ENCODE results near the gene PTPN18. TPM values are rescaled to one million over a fixed set of nuclear protein-coding genes. Genes with fewer than 3 reads are reported as not detected.

Gene PTPN18
- total RNA-seq, 2 donors from 2014 or later = 97.9 to 101 TPM

- Mint-ChIP-seq H3K4me3 (no peak overlapping the region), H3K9me3 (no peaks in the 10 kb centered on the region), H3K27ac (peak overlapping the region in 1 of 2 donors; percentile 21), H3K4me1 (ENCODE audit: low read depth in 2 of 2) (peaks cover 17 to 29% of the 10 kb centered on the region in 2 donors), H3K36me3 (peaks cover 16% of the 10 kb centered on the region), H3K27me3 (no peaks in the 10 kb centered on the region)
- ATAC-seq (no peak), DNase-seq (ENCODE audit: low spot score) (no peak)
Measured at GRCh38 chr2:130346041-130346740, 9.7 kb upstream of the PTPN18 start.

DNA sequence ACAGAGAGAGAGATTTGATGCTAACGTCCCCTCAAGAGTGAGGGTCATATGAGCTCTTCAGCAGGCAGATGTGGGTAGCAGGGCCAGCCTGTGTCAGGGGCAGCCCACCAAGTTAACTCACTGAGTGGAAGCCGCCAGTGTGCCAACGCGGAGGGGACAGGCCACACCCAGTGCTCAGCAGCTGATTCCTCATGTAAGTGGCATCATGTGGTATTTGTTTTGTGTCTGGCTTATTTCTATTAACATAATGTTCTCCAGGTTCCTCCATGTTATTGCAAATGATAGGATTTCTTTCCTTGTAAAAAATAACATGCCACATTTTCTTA, 9.2 kb upstream of the PTPN18 start:
- Mint-ChIP-seq H3K27me3 (no peaks in the 10 kb centered on the region), H3K9me3 (no peaks in the 10 kb centered on the region), H3K4me3 (no peak overlapping the region), H3K4me1 (ENCODE audit: low read depth in 2 of 2) (peaks cover 13 to 27% of the 10 kb centered on the region in 2 donors), H3K36me3 (peaks cover 14% of the 10 kb centered on the region), H3K27ac (peak overlapping the region in 1 of 2 donors; percentile 21)
- no peak for ATAC-seq
- no peak for DNase-seq (ENCODE audit: low spot score)

DNA sequence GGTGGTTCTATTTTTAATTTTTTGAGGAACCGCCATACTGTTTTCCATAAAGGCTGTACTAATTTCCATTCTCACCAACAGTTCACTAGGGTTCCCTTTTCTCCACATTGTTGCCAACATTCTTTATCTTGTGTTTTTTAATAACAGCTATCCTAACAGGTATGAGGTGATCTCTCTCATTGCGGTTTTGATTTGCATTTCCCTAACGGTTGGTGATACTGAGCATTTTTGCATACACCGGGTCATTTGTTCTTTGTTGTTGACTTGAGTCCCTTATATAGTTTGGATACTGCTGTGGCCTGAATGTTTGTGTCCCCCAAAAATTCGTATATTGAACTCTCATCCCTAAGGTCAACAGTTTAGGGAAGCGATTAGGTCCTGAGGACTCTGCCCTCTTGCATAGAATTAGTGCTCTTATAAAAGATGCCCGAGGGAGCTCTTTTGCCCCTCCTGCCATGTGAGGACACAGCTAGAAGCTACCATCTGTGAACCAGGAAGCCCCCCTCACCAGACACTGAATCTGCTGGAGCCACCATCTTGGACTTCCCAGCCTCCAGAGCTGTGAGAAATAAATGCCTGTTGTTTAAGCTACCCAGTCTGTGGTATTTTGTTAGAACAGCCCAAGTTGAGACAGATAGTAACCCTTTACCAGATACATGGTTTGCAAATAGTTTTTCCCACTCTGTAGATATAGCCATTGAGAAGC, 8.5 kb upstream of the PTPN18 start:
- H3K4me1 Mint-ChIP-seq (ENCODE audit: low read depth in 2 of 2) = peaks cover 6 to 23% of the 10 kb centered on the region in 2 donors
- ATAC-seq = no peak
- H3K27ac Mint-ChIP-seq = no peak overlapping the region
- H3K27me3 Mint-ChIP-seq = no peaks in the 10 kb centered on the region
- DNase-seq (ENCODE audit: low spot score) = no peak
- H3K9me3 Mint-ChIP-seq = no peaks in the 10 kb centered on the region
- no peak overlapping the region for H3K4me3 Mint-ChIP-seq
- H3K36me3 Mint-ChIP-seq = peaks cover 14% of the 10 kb centered on the region

- H3K9me3 Mint-ChIP-seq = no peaks in the 10 kb centered on the region
- H3K27ac Mint-ChIP-seq = no peak overlapping the region
- DNase-seq (ENCODE audit: low spot score) = no peak
- no peak overlapping the region for H3K4me3 Mint-ChIP-seq
- no peak for ATAC-seq
- H3K27me3 Mint-ChIP-seq = no peaks in the 10 kb centered on the region
- peaks cover 14% of the 10 kb centered on the region for H3K36me3 Mint-ChIP-seq
- peaks cover 6 to 18% of the 10 kb centered on the region in 2 donors for H3K4me1 Mint-ChIP-seq (ENCODE audit: low read depth in 2 of 2)
Measured at GRCh38 chr2:130349174-130349573, 6.7 kb upstream of the PTPN18 start.

- peaks cover 8% of the 10 kb centered on the region for H3K36me3 Mint-ChIP-seq
- ATAC-seq (no peak), DNase-seq (ENCODE audit: low spot score) (no peak)
- H3K9me3 Mint-ChIP-seq = no peaks in the 10 kb centered on the region
- H3K27me3 Mint-ChIP-seq = no peaks in the 10 kb centered on the region
- H3K27ac Mint-ChIP-seq = no peak overlapping the region
- H3K4me1 Mint-ChIP-seq (ENCODE audit: low read depth in 2 of 2) = peaks cover 15 to 19% of the 10 kb centered on the region in 2 donors
- no peak overlapping the region for H3K4me3 Mint-ChIP-seq
Measured at GRCh38 chr2:130351711-130352110, 4.1 kb upstream of the PTPN18 start.

DNA sequence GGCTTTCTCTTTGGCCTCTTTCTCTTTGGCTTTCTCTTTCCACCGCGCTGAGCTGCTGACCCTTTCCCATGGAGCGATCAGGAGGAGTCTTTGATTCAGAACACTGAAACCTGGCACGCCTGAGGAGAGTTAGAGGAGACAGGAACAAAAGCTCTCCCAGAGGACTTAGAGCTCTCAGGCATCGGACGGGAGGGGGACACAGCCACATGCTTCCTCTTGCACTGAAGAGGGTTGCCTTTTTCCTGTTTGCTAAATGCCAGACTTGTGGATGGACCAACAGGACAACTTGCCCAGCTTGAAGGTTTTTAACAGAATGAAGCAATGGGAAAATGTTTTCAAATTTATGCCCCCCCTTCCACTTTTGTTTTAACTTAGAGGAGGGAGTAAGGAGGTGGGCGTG, 3.6 kb upstream of the PTPN18 start:
- no peak overlapping the region for H3K27ac Mint-ChIP-seq
- ATAC-seq (no peak), DNase-seq (ENCODE audit: low spot score) (no peak)
- H3K4me1 Mint-ChIP-seq (ENCODE audit: low read depth in 2 of 2) = peaks cover 12 to 19% of the 10 kb centered on the region in 2 donors
- H3K4me3 Mint-ChIP-seq = no peak overlapping the region
- H3K36me3 Mint-ChIP-seq = peaks cover 4% of the 10 kb centered on the region
- no peaks in the 10 kb centered on the region for H3K9me3 Mint-ChIP-seq
- no peaks in the 10 kb centered on the region for H3K27me3 Mint-ChIP-seq

GRCh38 chr2:130353291-130354138, 2.3 kb upstream of the PTPN18 start:
- Mint-ChIP-seq H3K4me1 (ENCODE audit: low read depth in 2 of 2) (peaks cover 10 to 19% of the 10 kb centered on the region in 2 donors), H3K36me3 (no peaks in the 10 kb centered on the region), H3K27ac (no peak overlapping the region), H3K9me3 (no peaks in the 10 kb centered on the region), H3K27me3 (no peaks in the 10 kb centered on the region), H3K4me3 (peak overlapping the region; percentile 3)
- ATAC-seq (no peak), DNase-seq (ENCODE audit: low spot score) (no peak)

DNA sequence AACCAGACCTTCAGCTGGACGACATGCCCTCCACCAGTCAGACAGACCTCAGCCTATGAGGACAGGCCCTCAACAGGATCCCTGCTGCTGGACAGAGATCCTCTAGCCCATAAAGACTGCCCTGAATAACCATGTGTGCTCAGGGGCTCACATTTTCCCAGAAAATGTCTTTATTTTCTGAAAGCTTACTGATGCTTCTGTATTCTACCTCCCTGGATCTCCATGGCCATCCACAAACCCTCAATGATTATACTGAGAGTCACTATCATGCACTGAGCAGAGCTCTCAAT, 1.8 kb upstream of the PTPN18 start:
- H3K4me1 Mint-ChIP-seq (ENCODE audit: low read depth in 2 of 2) = peaks cover 10 to 21% of the 10 kb centered on the region in 2 donors
- H3K36me3 Mint-ChIP-seq = no peaks in the 10 kb centered on the region
- no peak for ATAC-seq
- peak overlapping the region; percentile 3 for H3K4me3 Mint-ChIP-seq
- H3K9me3 Mint-ChIP-seq = no peaks in the 10 kb centered on the region
- no peak for DNase-seq (ENCODE audit: low spot score)
- H3K27me3 Mint-ChIP-seq = no peaks in the 10 kb centered on the region
- H3K27ac Mint-ChIP-seq = no peak overlapping the region

DNA sequence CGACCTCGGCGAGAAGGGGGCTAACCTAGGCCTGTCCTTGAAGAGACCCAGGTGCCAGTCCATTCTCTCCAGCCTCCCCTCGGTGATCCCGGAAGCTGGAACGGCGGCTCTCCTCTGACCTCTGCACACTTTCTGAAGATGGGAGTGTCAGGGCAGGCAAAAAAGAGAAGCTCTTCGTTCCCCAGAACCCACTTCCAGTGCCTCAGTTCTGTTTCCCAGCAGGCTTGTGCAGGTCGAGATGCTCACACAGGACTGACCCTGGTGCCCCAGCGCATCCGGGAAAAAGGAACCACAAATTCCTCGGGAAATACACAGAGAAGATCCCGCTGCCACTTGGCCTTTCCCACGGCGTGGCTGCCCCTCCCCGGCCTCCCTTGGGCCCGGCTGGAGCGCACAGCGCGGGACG, 681 bp upstream of the PTPN18 start:
- ATAC-seq = no peak
- DNase-seq (ENCODE audit: low spot score) = no peak
- H3K36me3 Mint-ChIP-seq = no peaks in the 10 kb centered on the region
- peaks cover 16 to 29% of the 10 kb centered on the region in 2 donors for H3K4me1 Mint-ChIP-seq (ENCODE audit: low read depth in 2 of 2)
- H3K27me3 Mint-ChIP-seq = no peaks in the 10 kb centered on the region
- peak overlapping the region; percentile 80 for H3K4me3 Mint-ChIP-seq
- no peaks in the 10 kb centered on the region for H3K9me3 Mint-ChIP-seq
- peak overlapping the region; percentile 17 to 52 for H3K27ac Mint-ChIP-seq

DNA sequence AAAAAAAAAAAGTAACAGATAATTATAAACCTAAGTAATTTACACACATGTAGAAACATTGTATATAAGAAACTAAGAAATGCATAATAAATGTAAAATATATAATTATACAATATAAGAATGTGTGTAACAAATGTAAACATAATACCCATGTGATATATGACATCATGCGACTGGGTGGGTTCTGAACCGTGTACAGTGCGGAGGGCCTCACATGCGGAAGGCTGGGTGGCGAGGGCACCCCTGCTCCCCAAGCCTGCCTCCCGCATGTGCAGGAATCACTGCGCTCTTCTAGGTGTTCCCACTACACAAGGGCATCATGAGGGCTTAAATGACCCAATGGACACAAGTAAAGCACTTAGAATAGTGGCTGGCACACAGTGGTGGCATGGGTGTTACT, 2.0 kb downstream of the PTPN18 start:
- H3K27ac Mint-ChIP-seq = no peak overlapping the region
- ATAC-seq (no peak), DNase-seq (ENCODE audit: low spot score) (no peak)
- no peak overlapping the region for H3K4me3 Mint-ChIP-seq
- no peaks in the 10 kb centered on the region for H3K27me3 Mint-ChIP-seq
- H3K36me3 Mint-ChIP-seq = no peaks in the 10 kb centered on the region
- H3K4me1 Mint-ChIP-seq (ENCODE audit: low read depth in 2 of 2) = peaks cover 20 to 25% of the 10 kb centered on the region in 2 donors
- H3K9me3 Mint-ChIP-seq = no peaks in the 10 kb centered on the region

DNA sequence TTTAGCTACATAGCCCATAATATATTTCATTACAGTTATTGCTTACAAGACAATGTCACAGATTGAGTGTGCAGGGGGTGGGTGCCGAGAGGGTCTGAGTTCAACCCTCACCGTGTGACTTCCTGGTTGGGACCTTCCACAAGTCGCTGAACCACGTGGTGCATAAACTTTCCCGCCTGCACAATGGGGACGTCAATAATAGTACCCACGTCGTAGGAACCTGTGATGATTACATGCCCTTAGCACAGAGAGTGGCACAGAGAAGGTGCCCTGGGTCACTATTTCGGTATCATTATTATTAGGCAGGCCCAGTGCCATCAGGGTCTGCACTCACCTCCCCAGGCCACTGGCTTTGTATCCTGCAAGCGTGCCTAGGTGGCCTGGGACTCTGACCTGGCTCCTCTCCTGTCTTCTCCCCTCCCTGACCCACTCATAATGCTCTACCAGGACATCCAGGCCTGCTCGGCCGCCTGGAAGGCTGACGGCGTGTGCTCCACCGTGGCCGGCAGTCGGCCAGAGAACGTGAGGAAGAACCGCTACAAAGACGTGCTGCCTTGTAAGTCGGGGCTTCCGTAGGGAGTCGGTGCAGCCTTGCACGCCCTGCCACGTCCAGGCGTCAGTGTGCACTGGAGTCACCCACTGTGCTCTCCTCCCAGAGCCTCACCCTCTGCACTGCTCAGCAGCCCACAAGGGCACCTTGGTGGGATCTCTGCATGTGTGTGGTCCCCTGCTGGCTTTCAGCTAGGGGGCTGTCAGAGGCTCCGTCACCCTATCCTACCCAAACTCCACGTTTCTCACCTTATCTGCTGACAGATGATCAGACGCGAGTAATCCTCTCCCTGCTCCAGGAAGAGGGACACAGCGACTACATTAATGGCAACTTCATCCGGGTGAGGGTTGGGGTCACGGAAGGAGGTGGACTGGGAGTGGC, 2.8 kb downstream of the PTPN18 start:
- H3K4me1 Mint-ChIP-seq (ENCODE audit: low read depth in 2 of 2) = peaks cover 20 to 25% of the 10 kb centered on the region in 2 donors
- no peak for DNase-seq (ENCODE audit: low spot score)
- H3K4me3 Mint-ChIP-seq = no peak overlapping the region
- no peaks in the 10 kb centered on the region for H3K36me3 Mint-ChIP-seq
- H3K27ac Mint-ChIP-seq = no peak overlapping the region
- ATAC-seq = no peak
- H3K27me3 Mint-ChIP-seq = no peaks in the 10 kb centered on the region
- H3K9me3 Mint-ChIP-seq = no peaks in the 10 kb centered on the region

DNA sequence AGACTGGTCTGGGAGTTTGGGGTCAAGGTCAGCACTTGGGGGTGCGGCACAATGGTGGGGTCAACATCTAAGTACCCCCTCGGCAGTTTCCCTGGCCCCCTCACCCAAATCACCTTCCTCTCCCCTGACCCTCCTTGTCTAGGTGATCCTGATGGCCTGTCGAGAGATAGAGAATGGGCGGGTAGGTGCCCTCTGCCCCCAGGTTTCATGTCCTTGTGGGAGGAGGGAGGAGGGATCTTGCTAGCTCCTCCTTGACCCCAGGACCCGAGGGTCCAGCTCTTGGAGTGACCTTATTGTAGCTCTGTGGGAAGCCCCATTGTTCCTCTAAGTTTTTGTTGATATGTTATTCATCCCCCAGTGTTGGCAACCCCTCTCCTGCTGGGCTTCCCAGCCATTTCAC, 3.6 kb downstream of the PTPN18 start:
- Mint-ChIP-seq H3K27ac (no peak overlapping the region), H3K36me3 (no peaks in the 10 kb centered on the region), H3K9me3 (no peaks in the 10 kb centered on the region), H3K27me3 (no peaks in the 10 kb centered on the region), H3K4me3 (no peak overlapping the region), H3K4me1 (ENCODE audit: low read depth in 2 of 2) (peaks cover 20 to 22% of the 10 kb centered on the region in 2 donors)
- ATAC-seq (no peak), DNase-seq (ENCODE audit: low spot score) (no peak)

GRCh38 chr2:130363479-130363878, 7.6 kb downstream of the PTPN18 start:
- no peak for ATAC-seq
- peaks cover 11 to 13% of the 10 kb centered on the region in 2 donors for H3K4me1 Mint-ChIP-seq (ENCODE audit: low read depth in 2 of 2)
- H3K9me3 Mint-ChIP-seq = no peaks in the 10 kb centered on the region
- H3K4me3 Mint-ChIP-seq = no peak overlapping the region
- H3K27me3 Mint-ChIP-seq = no peaks in the 10 kb centered on the region
- DNase-seq (ENCODE audit: low spot score) = no peak
- H3K36me3 Mint-ChIP-seq = peaks cover 7% of the 10 kb centered on the region
- H3K27ac Mint-ChIP-seq = no peak overlapping the region
